GM13976 (cell line): Measurements from ENCODE around the gene TP53AIP1.
A peak's percentile ranks its signal among the peaks of the same experiment; 100 is the strongest.

Source experiments
- DNase-seq: peaks from one replicate; pipeline ENCODE4 v3.0.0; 2012; ENCODE audit warnings: low spot score
- CTCF ChIP-seq: IDR thresholded peaks from 2 replicates; pipeline ENCODE4 v1.5.1; 2012; ENCODE audit warnings: borderline replicate concordance, mild to moderate bottlenecking; ENCODE audit not compliant: insufficient read depth; ENCODE audit errors: extremely low read depth, missing control alignments, control extremely low read depth
- in situ Hi-C: fragments of 300-500 bp; cut with MboI; formaldehyde crosslinking; loops from one replicate; pipeline ENCODE4 v1.12.0; 2022; ENCODE audit warnings: low sequenced_read_pairs, mixed read lengths, inconsistent platforms; ENCODE audit not compliant: unreplicated experiment

Gene TP53AIP1

GRCh38 chr11:128948583-128948982 is 5.9 kb upstream of the TP53AIP1 start:
- in situ Hi-C loops = no loop called here
- TF ChIP-seq CTCF = peak; percentile 0
- DNase-seq = no peak

DNA sequence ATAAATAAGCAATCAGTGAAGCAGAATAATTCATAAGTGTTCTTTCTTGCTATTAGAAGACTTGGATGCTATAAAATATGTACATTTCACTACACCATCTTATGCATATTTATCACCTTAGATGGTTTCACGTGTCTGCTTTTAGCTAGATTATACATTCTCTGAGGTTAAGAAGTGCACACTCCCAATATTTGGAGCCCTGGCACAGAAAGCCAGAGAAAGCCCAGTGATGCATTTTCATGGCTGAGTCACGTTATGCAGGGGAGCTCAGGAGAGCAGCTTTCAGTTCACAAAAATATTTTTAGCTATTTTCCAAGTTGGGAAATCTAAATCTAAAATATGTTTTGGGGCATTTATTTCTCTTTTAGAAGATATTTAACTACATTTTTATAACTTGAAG is 5.1 kb upstream of the TP53AIP1 start:
- in situ Hi-C loops = no loop called here
- no peak for DNase-seq
- no peak for TF ChIP-seq CTCF

GRCh38 chr11:128946648-128947047 is 4.0 kb upstream of the TP53AIP1 start:
- no peak for DNase-seq
- in situ Hi-C loops = no loop called here
- no peak for TF ChIP-seq CTCF

- in situ Hi-C loops = no loop called here
- no peak for DNase-seq
- no peak for TF ChIP-seq CTCF
Observed at GRCh38 chr11:128943428-128943976, 831 bp upstream of the TP53AIP1 start.

GRCh38 chr11:128942272-128942612 is 429 bp downstream of the TP53AIP1 start:
- TF ChIP-seq CTCF = no peak
- DNase-seq = no peak
- in situ Hi-C loops = no loop called here

DNA sequence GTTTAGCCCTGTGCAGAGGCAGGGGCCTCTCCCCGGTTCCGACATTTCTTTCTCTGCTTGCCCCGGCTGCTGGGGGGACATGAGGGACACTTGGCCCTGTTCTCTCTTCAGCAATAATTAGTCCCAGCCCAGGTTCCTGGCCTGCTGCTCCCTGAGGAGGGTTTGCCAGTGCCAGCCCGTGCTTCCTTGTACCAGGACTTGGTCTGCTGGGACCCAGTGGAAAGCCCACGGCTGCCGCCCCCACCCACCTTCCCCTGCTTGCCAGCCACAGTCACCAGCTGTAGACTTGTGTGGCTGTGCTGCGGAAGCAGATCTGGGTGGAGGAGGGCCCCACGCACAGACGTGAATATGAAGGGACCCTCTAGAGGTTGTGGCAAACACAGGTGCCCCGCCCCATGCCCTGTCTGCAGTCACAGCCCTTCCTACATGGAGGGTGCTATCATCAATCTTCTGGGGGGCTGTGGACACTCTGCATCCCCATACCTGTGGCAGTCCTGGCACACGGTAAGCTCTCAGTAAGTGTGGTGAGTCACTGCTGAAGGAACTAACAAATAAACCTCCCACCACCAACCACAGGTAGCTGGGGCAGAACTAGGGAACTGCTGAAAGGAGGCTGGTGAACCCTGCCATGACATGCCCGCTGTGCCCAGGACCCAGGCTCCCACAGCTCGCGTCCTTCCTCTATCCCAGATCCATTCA is 949 bp downstream of the TP53AIP1 start:
- in situ Hi-C loops = no loop called here

More for the DNA sequence above, 949 bp downstream of the TP53AIP1 start:
- no peak for TF ChIP-seq CTCF
- DNase-seq = no peak
